Ovary (tissue), 3 donors: ENCODE data around the gene CDX4.

Experiments used
- CTCF ChIP-seq, 3 donors: fragments of 450-650 bp in 2 of 3; fragments of 200-600 bp in 1 of 3; IDR thresholded peaks; one replicate each; pipeline versions ENCODE4 v1.5.1 to v1.8.0; 2016 to 2022; ENCODE audit warnings: antibody characterized with exemption in 3 of 3, mild to moderate bottlenecking in 1 of 3
- EP300 ChIP-seq: sonication (generic); formaldehyde crosslinking; IDR thresholded peaks from one replicate; pipeline ENCODE4 v1.6.1; 2017; ENCODE audit warnings: antibody characterized with exemption
- POLR2A ChIP-seq: fragments of 450-650 bp; IDR thresholded peaks from one replicate; pipeline ENCODE4 v1.6.1; 2017; ENCODE audit warnings: antibody characterized with exemption, mild to moderate bottlenecking, moderate library complexity
- donor health status: DM: no; HTN: no; CAD: no.

- TF ChIP-seq CTCF (IDR thresholded peaks at IDR 0.05): no peak
- no peak for TF ChIP-seq POLR2A
- TF ChIP-seq EP300: no peak
These were observed 500 bp downstream of the CDX4 start for GRCh38 chrX:73447311-73447794.
